ENCODE measurements around the gene REEP3. TPM values are rescaled to one million over a fixed set of nuclear protein-coding genes. Genes with fewer than 3 reads are reported as not detected.

REEP3 gene
- total and polyA plus RNA-seq, 2 of the 4 experiments (the other 2 are of a cell fraction) = 11.7 to 28.9 TPM

- Histone ChIP-seq H4K91ac (ENCODE audit: insufficient read depth, low read depth, low read length) (no peak overlapping the region), H3K4me3 (ENCODE audit: insufficient read depth, low read depth, low read length) (no peak overlapping the region), H2BK20ac (ENCODE audit: low read depth, low read length) (no peak overlapping the region), H3K18ac (ENCODE audit: low read depth, low read length) (no peak overlapping the region), H3K9me1 (ENCODE audit: insufficient read depth, low read length) (peaks cover 5% of the 10 kb centered on the region), H3K14ac (replicated peaks; ENCODE audit: low read depth, low read length) (no peak overlapping the region), H3K56ac (ENCODE audit: extremely low read depth, insufficient read depth, low read length) (no peak overlapping the region), H3K4me2 (ENCODE audit: low read depth, low read length) (no peak overlapping the region), H3K27ac (ENCODE audit: insufficient read depth, low read length) (no peak overlapping the region), H2BK15ac (ENCODE audit: low read depth, low read length) (no peak overlapping the region), H3K27me3 (ENCODE audit: control insufficient read depth, insufficient read depth, low read length) (no peaks in the 10 kb centered on the region), H4K5ac (ENCODE audit: low read depth, low read length) (no peak overlapping the region), H3K4me1 (ENCODE audit: control insufficient read depth, insufficient read depth, low read length) (peaks cover 2% of the 10 kb centered on the region; the same call in 1 of the 2 replicates), H4K8ac (ENCODE audit: low read depth in 2 of 2, low read length in 2 of 2) (no peak overlapping the region), H2AK5ac (ENCODE audit: low read depth, low read length) (no peak overlapping the region), H3K9me3 (ENCODE audit: control insufficient read depth, insufficient read depth, low read length) (no peaks in the 10 kb centered on the region), H2BK120ac (ENCODE audit: low read depth, low read length) (no peak overlapping the region), H3K79me1 (ENCODE audit: low read depth in 1 of 2, low read length in 2 of 2) (peaks cover 10 to 38% of the 10 kb centered on the region in 2 experiments), H2AK9ac (replicated peaks; ENCODE audit: low read depth, low read length, poor library complexity) (no peak overlapping the region), H2AFZ (replicated peaks; ENCODE audit: low read length, poor library complexity) (no peak overlapping the region), H3K4ac (ENCODE audit: low read depth, low read length) (no peak overlapping the region), H3K23ac (ENCODE audit: low read depth, low read length) (no peak overlapping the region), H3K36me3 (ENCODE audit: control insufficient read depth, insufficient read depth, low read length) (0 out of 2 replicates have a peak, but pooled peaks cover 1% of the 10 kb centered on the region), H4K20me1 (ENCODE audit: insufficient read depth, low read length) (peaks cover 1% of the 10 kb centered on the region; the same call in 1 of the 2 replicates), H3K9ac (ENCODE audit: low read depth, low read length) (no peak overlapping the region), H2BK5ac (ENCODE audit: low read depth, low read length, poor library complexity, severe bottlenecking) (no peak overlapping the region)
- POLR2A ChIA-PET (ENCODE audit: unreplicated experiment) = no interaction called here
- CTCF ChIA-PET = interaction anchor here (0.6 to 1.1 kb wide), 2 partner anchors 59 to 368 kb away, joined by 3 read pairs; no protein-coding TSS in a partner anchor
- ATAC-seq (ENCODE audit: low read depth) (no peak), DNase-seq (no peak)
- no CpG with 5 or more reads among the region's 8 CpGs for WGBS, 2 experiments (ENCODE audit: extremely low coverage in 2 of 2, insufficient read length in 1 of 2)
- BruUV-seq (replicated peaks) = no TSS peak
- TF ChIP-seq RCOR1 (IDR thresholded peaks at IDR 0.05; ENCODE audit: insufficient replicate concordance, low read length) (no peak), NFE2L2 (IDR thresholded peaks at IDR 0.05; ENCODE audit: low read depth, low read length) (no peak), USF2 (IDR thresholded peaks at IDR 0.05; ENCODE audit: low read depth, low read length) (no peak), CHD1 (IDR thresholded peaks at IDR 0.05; ENCODE audit: low read depth, low read length) (no peak), SMC3 (IDR thresholded peaks at IDR 0.05; ENCODE audit: low read depth, low read length) (no peak), MAZ (IDR thresholded peaks at IDR 0.05; ENCODE audit: borderline replicate concordance, low read depth, low read length) (no peak), ELK1 (IDR thresholded peaks at IDR 0.05; ENCODE audit: borderline replicate concordance, low read depth, low read length) (no peak), CTCF (conservative IDR thresholded peaks at IDR 0.05; ENCODE audit: low read depth, low read length) (no peak), MXI1 (IDR thresholded peaks at IDR 0.05; ENCODE audit: borderline replicate concordance, low read depth, low read length) (no peak), RAD21 (IDR thresholded peaks at IDR 0.05; ENCODE audit: low read length) (no peak), RFX5 (IDR thresholded peaks at IDR 0.05; ENCODE audit: low read depth, low read length) (no peak), CEBPB (IDR thresholded peaks at IDR 0.05; ENCODE audit: low read depth, low read length) (no peak), BHLHE40 (IDR thresholded peaks at IDR 0.05; ENCODE audit: low read depth, low read length) (no peak)
- dilution Hi-C loops (cut with HindIII; ENCODE audit: low sequenced_read_pairs, unreplicated experiment) (no loop called here), intact Hi-C loops (cut with micrococcal nuclease) (no loop called here), in situ Hi-C loops (cut with MboI; ENCODE audit: low sequenced_read_pairs) (no loop called here)
Measured at GRCh38 chr10:63582690-63583089, 61.5 kb downstream of the REEP3 start.

Data from IMR-90 (cell line).